Measurements from ENCODE around the gene XKR7.

Gene XKR7

GRCh38 chr20:31945319-31945718 lies 22.6 kb upstream of the XKR7 start:
- no peak for DNase-seq (ENCODE audit: low read depth)

DNA sequence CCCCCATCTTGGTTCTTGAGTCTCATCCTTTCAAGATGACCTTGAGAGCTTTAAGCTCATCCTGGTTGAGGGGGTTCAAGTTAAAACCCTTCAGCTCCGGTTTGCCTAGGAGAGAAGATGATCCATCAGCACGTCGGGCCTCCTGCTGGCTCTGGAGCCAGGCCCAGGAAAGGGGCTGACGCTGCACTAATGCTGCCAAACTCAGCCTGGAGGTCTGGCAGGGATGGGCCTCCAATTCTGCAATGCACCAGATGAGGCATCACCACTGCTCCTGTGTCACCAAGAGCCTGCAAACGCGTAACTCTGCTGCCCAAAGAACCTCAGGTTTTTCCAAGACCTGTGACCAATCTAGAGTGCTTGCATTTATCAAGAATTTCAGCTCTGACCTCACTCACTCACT lies 22.2 kb upstream of the XKR7 start:
- no peak for DNase-seq (ENCODE audit: low read depth)

DNA sequence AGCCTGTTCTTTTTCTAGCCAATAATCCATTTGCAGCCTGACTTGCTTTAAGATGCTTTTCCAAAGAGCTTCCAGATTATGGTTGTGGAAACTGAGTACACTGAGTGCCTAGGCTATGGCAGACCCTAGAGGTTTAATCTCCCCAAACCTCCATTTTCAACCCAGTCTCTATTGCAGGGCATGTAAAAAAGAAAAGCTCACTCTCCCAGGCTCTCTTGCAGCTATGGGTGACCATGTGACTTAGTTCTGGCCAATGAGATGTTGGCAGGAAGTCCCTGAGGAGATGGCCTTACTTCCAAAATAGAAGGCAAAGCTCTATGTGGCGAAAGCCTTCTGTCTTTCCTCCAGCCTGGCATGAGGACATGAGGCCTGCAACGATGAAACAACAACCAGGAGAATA lies 19.9 kb upstream of the XKR7 start:
- no peak for DNase-seq (ENCODE audit: low read depth)

DNA sequence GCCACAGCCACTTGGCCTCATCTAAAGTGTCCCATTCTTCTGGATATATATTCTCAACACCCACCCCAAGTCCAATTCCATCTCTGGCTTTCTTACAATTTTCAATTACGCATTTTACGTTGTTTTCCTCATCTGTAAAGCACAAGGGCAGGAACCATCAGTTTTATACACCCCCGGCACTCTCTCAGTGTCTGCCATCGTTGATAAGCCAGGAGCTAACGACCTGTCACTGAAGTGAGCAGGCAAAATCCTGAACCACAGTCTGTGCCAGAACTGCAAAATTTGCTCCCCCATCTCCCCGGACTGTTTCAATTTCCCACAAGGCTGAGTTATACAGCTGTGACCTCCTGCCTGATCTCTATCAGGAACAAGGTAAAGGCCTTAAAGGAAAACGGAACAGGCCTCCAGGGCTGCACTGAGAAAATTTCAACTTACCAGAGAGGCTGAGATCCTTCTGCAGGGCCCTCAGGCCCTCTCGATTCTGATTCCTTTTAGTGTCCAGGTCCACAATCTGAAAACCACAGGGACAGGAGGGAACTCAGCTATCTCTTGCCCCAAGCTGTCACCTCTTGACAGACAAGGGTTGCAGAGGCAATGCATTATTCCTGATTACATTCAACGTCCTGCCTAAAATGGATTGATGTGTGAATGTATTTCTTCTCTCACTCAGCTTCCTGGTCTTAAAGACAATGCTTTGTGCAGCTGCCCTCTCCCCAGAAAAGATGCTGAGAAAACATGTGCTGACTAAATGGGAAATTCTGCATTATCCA lies 17.9 kb upstream of the XKR7 start:
- no peak for DNase-seq (ENCODE audit: low read depth)

DNA sequence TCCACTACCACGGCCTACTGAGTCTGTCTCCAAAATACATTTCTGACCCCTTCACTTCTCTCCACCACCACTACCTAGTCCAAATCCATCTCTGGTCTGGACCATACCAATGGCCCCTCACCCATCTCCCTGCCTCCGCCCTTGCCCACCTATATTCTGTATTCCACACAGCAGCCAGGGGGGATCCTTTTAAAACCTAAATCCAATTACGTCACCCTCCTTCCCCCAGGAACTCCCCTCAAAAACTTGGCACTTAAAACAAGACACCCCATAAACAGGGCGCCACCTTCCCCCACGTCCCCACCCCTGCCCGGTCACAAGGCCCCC lies 16.8 kb upstream of the XKR7 start:
- DNase-seq (ENCODE audit: low read depth) = no peak

DNA sequence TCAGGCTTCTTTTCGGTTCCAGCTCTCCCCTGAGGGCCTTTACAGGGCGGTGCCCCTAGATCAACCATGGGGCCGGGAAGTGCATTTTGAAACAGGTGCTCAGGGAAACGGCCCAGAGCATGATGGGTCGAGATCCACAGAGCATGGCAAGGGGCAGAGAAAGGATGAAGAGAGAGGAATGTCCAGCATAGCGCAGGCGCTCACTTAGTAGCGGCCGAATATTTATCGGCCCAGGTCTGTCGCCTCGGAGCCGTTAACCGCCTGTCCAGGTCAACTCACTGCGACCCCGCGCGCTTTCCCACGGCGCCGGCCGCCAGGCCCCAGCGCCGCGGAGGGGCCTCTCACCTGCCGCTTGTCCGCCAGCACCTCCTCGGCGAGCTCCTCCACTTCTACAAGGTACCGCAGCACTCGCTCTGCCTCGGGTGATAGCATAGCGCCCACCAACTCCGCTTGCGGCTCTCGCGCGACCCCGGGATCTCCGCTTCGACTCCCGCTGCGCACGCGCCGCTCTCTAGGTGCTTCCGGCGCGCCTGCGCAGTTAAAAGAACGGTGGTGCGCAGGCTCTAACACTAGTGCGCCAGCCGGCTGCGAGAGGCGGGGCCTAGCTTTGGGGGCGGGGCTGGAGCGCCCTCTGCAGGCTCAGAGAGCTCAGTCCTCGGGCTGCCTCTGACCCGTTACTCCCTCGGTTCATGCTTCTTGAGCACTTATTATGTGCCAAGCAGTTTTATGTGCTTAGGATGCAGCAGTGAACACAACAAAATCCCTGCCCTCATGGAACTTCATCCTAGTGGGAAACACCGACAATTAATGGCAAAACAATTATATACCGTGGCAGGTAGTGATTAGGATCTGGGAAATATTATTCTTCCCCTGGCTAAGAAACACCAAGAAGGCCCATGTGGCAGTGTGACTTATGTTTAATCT lies 16.2 kb upstream of the XKR7 start, which contains the start of gene PDRG1:
Gene PDRG1 (minus strand): TSS at position 517 of the 924 bp plus-strand sequence. CDS start 85 bp downstream, at position 432.
- peak; percentile 94 for DNase-seq (ENCODE audit: low read depth)

GRCh38 chr20:31953556-31954148 lies 14.3 kb upstream of the XKR7 start:
- DNase-seq (ENCODE audit: low read depth) = no peak

GRCh38 chr20:31954500-31954899 lies 13.5 kb upstream of the XKR7 start:
- DNase-seq (ENCODE audit: low read depth) = no peak

- no peak for DNase-seq (ENCODE audit: low read depth)
Observed at GRCh38 chr20:31956556-31957526, 11.1 kb upstream of the XKR7 start.

DNA sequence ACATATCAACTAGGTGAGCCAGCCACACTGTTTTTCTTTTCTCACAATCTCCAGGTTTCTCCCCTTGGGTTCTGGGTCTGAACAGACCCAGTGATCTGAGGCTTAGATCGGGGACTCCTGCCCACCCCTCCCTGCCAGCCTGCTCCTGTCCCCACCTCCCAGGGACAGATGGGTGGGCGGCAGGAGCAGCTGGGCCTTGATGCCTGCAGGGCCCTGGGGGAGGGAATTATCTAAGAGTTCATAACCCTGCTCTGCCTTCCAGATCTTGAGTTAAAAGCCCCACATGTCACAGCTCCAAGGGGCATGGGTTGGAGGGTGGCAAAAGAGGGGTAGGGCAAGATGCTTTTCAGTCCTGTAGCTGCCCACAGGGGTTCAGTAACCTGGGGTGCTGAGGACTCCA lies 5.2 kb upstream of the XKR7 start:
- no peak for DNase-seq (ENCODE audit: low read depth)

GRCh38 chr20:31963889-31964288 lies 4.1 kb upstream of the XKR7 start:
- no peak for DNase-seq (ENCODE audit: low read depth)

DNA sequence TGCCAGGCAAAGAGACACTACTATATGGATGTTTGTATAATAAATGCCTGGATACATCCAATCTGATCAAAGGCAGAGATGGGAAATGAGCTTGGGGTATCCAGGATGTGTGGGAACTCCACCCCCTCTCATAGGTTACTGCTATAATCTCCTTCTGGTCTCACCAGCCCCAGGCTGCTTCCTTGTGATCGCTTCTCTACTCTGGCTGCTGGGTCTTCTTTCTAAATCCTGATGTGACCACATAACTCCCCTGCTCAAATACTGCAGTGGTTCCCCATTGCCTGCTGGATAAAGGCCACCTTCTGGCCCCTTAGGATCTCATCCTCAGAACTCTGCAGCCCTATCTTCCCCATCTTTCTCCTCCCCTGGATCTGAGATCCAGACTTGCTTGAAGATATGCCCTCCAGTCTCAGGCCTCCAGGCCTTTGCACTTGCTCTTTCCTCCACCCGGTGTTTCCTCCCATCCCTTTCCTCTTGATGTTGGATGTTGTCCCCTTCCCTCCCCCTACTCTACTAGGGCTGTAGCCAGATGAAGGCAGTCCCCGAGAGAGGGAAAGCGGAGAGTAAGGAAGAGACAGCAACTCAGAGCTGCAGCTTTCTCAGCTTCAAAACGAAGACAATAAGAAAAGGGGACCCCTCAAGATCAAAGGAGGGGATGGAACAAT lies 828 bp upstream of the XKR7 start:
- DNase-seq (ENCODE audit: low read depth) = no peak

DNA sequence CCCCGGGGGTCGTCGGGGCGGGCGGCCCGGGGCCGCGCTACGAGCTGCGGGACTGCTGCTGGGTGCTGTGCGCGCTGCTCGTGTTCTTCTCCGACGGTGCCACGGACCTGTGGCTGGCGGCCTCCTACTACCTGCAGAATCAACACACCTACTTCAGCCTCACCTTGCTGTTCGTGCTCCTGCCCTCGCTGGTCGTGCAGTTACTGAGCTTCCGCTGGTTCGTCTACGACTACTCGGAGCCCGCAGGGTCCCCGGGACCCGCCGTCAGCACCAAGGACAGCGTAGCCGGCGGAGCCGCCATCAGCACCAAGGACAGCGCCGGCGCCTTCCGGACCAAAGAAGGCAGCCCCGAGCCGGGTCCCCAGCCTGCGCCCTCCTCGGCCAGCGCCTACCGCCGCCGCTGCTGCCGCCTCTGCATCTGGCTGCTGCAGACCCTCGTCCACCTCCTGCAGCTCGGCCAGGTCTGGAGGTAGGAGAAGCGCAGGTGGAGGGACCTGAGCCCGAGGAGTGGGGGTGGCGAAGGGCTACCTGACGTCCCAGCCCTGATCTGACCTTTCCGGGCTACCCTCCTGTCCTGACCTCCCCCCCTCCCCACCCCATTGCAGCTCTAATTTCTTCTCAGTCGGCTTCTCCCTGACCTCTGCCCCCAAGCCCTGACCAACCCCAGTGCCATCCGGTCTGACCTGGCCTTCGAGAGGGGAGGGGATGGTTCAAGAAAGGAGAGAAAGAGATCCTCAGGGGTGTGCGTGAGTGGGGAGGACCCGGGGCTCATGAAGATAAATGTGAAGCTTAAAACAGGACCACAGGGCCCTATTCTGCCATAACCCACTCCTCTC lies 558 bp downstream of the XKR7 start:
- peak; percentile 63 for DNase-seq (ENCODE audit: low read depth)

DNA sequence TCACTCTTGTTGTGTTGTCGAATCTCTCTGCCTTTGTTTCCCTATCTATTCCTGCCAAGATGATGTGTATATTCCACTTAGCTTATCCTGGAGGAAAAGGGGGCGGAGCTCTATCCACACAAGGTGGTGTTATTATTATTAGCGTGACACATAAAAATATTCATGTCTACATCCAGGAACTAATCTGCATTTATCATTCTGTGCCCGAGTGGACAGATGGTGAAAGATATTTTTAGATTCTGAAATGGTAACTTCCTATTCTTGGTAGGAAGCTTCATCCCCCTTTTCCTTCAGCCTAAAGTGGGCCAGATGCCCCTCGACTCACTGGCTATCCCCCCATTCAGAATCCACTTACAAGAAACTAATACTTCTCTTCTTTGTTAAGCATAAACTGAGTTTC lies 2.0 kb downstream of the XKR7 start:
- no peak for DNase-seq (ENCODE audit: low read depth)

GRCh38 chr20:31972471-31973021 lies 4.6 kb downstream of the XKR7 start:
- no peak for DNase-seq (ENCODE audit: low read depth)

GRCh38 chr20:31974296-31974695 lies 6.3 kb downstream of the XKR7 start:
- no peak for DNase-seq (ENCODE audit: low read depth)

DNA sequence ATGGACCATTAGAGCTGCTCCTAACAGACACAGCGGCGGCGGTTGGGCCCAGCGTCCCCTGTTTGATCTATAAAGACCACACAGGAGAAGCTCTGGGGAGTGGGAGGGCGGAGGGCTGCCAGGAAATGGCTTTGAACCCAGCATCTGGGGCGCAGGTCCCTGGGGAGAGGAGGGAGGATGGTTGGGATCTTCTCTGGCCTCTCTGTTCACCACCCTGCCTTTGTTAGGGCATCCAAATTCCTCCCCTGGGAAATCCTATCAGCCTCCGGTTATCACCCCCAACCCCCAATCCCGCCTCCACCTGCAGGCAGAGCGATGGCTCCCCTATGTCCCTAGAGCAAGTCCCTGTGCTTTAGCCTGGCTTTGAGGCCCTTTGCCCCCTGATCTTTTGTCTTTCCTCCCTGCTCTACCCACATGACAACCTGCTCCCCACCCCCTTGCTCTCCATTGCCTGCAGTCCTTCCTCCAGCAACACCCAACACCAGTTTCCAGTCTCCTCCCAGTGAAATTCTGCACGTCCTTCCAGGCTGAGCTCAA lies 7.1 kb downstream of the XKR7 start:
- no peak for DNase-seq (ENCODE audit: low read depth)

GRCh38 chr20:31975874-31976273 lies 7.9 kb downstream of the XKR7 start:
- no peak for DNase-seq (ENCODE audit: low read depth)

- no peak for DNase-seq (ENCODE audit: low read depth)
Observed at GRCh38 chr20:31977080-31977479, 9.1 kb downstream of the XKR7 start.
